Activated CD8-positive, alpha-beta T cell treated with anti-CD3 and anti-CD28 coated beads for 36 hours (primary cell): Measurements from ENCODE around the gene ACSM3. TPM values are rescaled to one million over a fixed set of nuclear protein-coding genes. Genes with fewer than 3 reads are reported as not detected.

ENCODE experiments used
- ATAC-seq: fragments of 200-7000 bp; cut with Tn5 transposase; one replicate; pipeline ENCODE4 v1.10.0; 2021; ENCODE audit warnings: mild to moderate bottlenecking, moderate library complexity
- CTCF ChIA-PET: fragments of 350-600 bp; sonication (Branson Sonifier 250); formaldehyde crosslinking; loops from one replicate; lab custom pipeline; 2021; ENCODE audit warnings: antibody characterized with exemption; lab: Charles Lee
- POLR2A ChIA-PET: fragments of 350-600 bp; sonication (Branson Sonifier 250); formaldehyde crosslinking; loops from one replicate; lab custom pipeline; 2021; ENCODE audit warnings: antibody characterized with exemption; lab: Charles Lee
- DNase-seq: peaks from one replicate; pipeline ENCODE4 v3.0.0-alpha.2; 2020
- H3K27ac Mint-ChIP-seq: one replicate; pipeline ENCODE4 v1.8.0; 2021; ENCODE audit warnings: mild to moderate bottlenecking, mixed read lengths
- H3K27me3 Mint-ChIP-seq: one replicate; pipeline ENCODE4 v1.8.0; 2021; ENCODE audit warnings: mixed read lengths
- H3K36me3 Mint-ChIP-seq: one replicate; pipeline ENCODE4 v1.8.0; 2021; ENCODE audit warnings: low read depth, mixed read lengths
- H3K4me1 Mint-ChIP-seq: one replicate; pipeline ENCODE4 v1.8.0; 2021; ENCODE audit warnings: low read depth, mixed read lengths
- H3K4me3 Mint-ChIP-seq: one replicate; pipeline ENCODE4 v1.8.0; 2021; ENCODE audit warnings: mild to moderate bottlenecking, moderate library complexity, mixed read lengths
- H3K9me3 Mint-ChIP-seq: one replicate; pipeline ENCODE4 v1.8.0; 2021; ENCODE audit warnings: mixed read lengths
- CTCF ChIP-seq: fragments of 200-600 bp; IDR thresholded peaks from one replicate; pipeline ENCODE4 v1.8.0; 2022; ENCODE audit warnings: antibody characterized with exemption, mild to moderate bottlenecking
- intact Hi-C: fragments of 100-400 bp; cut with micrococcal nuclease; formaldehyde crosslinking; loops from one replicate; pipeline ENCODE4 v1.10.0; 2022
- total RNA-seq, 2 experiments: library from RNA; stranded (reverse); gene quantifications; one replicate each; pipeline ENCODE4 v1.2.3, GENCODE V29; 2021

The ACSM3 gene
- total RNA-seq, 2 experiments from 2014 or later: 16.1 to 16.6 TPM

- no peak for DNase-seq
- no peak for ATAC-seq
- no peaks in the 10 kb centered on the region for H3K27me3 Mint-ChIP-seq
- CTCF ChIA-PET: interaction anchor here (0.7 to 2.3 kb wide), 5 partner anchors 8 to 41 kb away, joined by 3 to 8 read pairs (median 3); no protein-coding TSS in a partner anchor
- peaks cover 3% of the 10 kb centered on the region for H3K9me3 Mint-ChIP-seq
- intact Hi-C loops: no loop called here
- peaks cover 23% of the 10 kb centered on the region for H3K4me1 Mint-ChIP-seq
- no peak overlapping the region for H3K4me3 Mint-ChIP-seq
- no peak overlapping the region for H3K27ac Mint-ChIP-seq
- peaks cover 6% of the 10 kb centered on the region for H3K36me3 Mint-ChIP-seq
- POLR2A ChIA-PET: interaction anchor here (1.0 kb wide), 1 partner anchor 24 kb away, joined by 3 read pairs; the partner anchor contains the start of gene THUMPD1
- no peak for TF ChIP-seq CTCF
Observed at GRCh38 chr16:20765732-20766131, 1.9 kb downstream of the ACSM3 start.

GRCh38 chr16:20766294-20766693 is 2.5 kb downstream of the ACSM3 start:
- peaks cover 23% of the 10 kb centered on the region for H3K4me1 Mint-ChIP-seq
- H3K36me3 Mint-ChIP-seq: peaks cover 5% of the 10 kb centered on the region
- H3K4me3 Mint-ChIP-seq: no peak overlapping the region
- H3K27ac Mint-ChIP-seq: no peak overlapping the region
- H3K27me3 Mint-ChIP-seq: no peaks in the 10 kb centered on the region
- ATAC-seq (no peak), DNase-seq (no peak)
- POLR2A ChIA-PET: interaction anchor here (0.7 kb wide), 1 partner anchor 191 kb away, joined by 4 read pairs; no protein-coding TSS in a partner anchor
- intact Hi-C loops: no loop called here
- CTCF ChIA-PET: interaction anchor here (0.7 kb wide), 1 partner anchor 12 kb away, joined by 3 read pairs; no protein-coding TSS in a partner anchor
- H3K9me3 Mint-ChIP-seq: peaks cover 3% of the 10 kb centered on the region
- no peak for TF ChIP-seq CTCF

GRCh38 chr16:20767577-20767976 is 3.8 kb downstream of the ACSM3 start:
- H3K27ac Mint-ChIP-seq: no peak overlapping the region
- TF ChIP-seq CTCF: no peak
- no peak for DNase-seq
- no peak overlapping the region for H3K4me3 Mint-ChIP-seq
- peaks cover 3% of the 10 kb centered on the region for H3K36me3 Mint-ChIP-seq
- peaks cover 23% of the 10 kb centered on the region for H3K4me1 Mint-ChIP-seq
- POLR2A ChIA-PET: no interaction called here
- CTCF ChIA-PET: no interaction called here
- no peaks in the 10 kb centered on the region for H3K27me3 Mint-ChIP-seq
- peaks cover 2% of the 10 kb centered on the region for H3K9me3 Mint-ChIP-seq
- no peak for ATAC-seq
- intact Hi-C loops: no loop called here

- TF ChIP-seq CTCF: no peak
- Mint-ChIP-seq H3K9me3 (no peaks in the 10 kb centered on the region), H3K4me1 (peaks cover 18% of the 10 kb centered on the region), H3K4me3 (no peak overlapping the region), H3K27ac (no peak overlapping the region), H3K27me3 (no peaks in the 10 kb centered on the region), H3K36me3 (peaks cover 1% of the 10 kb centered on the region)
- intact Hi-C loops: no loop called here
- ChIA-PET CTCF (no interaction called here), POLR2A (no interaction called here)
- ATAC-seq (no peak), DNase-seq (no peak)
Observed at GRCh38 chr16:20768121-20768520, 4.3 kb downstream of the ACSM3 start.

- ATAC-seq (no peak), DNase-seq (no peak)
- TF ChIP-seq CTCF: no peak
- intact Hi-C loops: no loop called here
- Mint-ChIP-seq H3K36me3 (peaks cover 1% of the 10 kb centered on the region), H3K27me3 (no peaks in the 10 kb centered on the region), H3K27ac (no peak overlapping the region), H3K9me3 (no peaks in the 10 kb centered on the region), H3K4me1 (peaks cover 15% of the 10 kb centered on the region), H3K4me3 (no peak overlapping the region)
- ChIA-PET POLR2A (no interaction called here), CTCF (no interaction called here)
Observed at GRCh38 chr16:20768818-20769217, 5.0 kb downstream of the ACSM3 start.
